ENCODE measurements around the gene PTPRS.

The PTPRS gene

GRCh38 chr19:5309438-5310204, 31.0 kb downstream of the PTPRS start:
- H2AK5ac ChIP-seq (ENCODE audit: low read length), result no peak overlapping the region
- H3K4ac ChIP-seq (ENCODE audit: low read depth, low read length), result no peak overlapping the region
- no peaks in the 10 kb centered on the region for H3K79me1 ChIP-seq (ENCODE audit: low read length)
- no peak overlapping the region for H3K23ac ChIP-seq (ENCODE audit: low read length)
- no peak overlapping the region for H2BK120ac ChIP-seq (ENCODE audit: insufficient read depth, low read length, poor library complexity)
- no peak overlapping the region for H3K18ac ChIP-seq (ENCODE audit: low read length)
- peaks cover 4% of the 10 kb centered on the region for H3K9me3 ChIP-seq (ENCODE audit: insufficient read depth, low read depth, low read length)
- H4K12ac ChIP-seq (ENCODE audit: low read depth, low read length), result no peak overlapping the region
- no peak overlapping the region for H3K9ac ChIP-seq (ENCODE audit: low read length)
- no peak for DNase-seq
- no peak overlapping the region for H2BK12ac ChIP-seq (ENCODE audit: low read length)
- H3K36me3 ChIP-seq (ENCODE audit: control insufficient read depth in 1 of 2, insufficient read depth in 2 of 2, low read length in 2 of 2), result no peaks in the 10 kb centered on the region
- no peaks in the 10 kb centered on the region for H3K27me3 ChIP-seq (ENCODE audit: insufficient read depth, low read length)
- no peaks in the 10 kb centered on the region for H3K79me2 ChIP-seq (ENCODE audit: control insufficient read depth, insufficient read depth, low read length, poor library complexity)
- no peak overlapping the region for H4K91ac ChIP-seq (ENCODE audit: low read depth, low read length)
- WGBS (ENCODE audit: extremely low coverage, insufficient coverage, insufficient read length), result no CpG with 5 or more reads among the region's 17 CpGs
- no peak overlapping the region for H4K8ac ChIP-seq (ENCODE audit: low read depth, low read length)
- no peak overlapping the region for H2BK5ac ChIP-seq (ENCODE audit: low read depth, low read length, poor library complexity)
- H3K27ac ChIP-seq (ENCODE audit: low read depth, low read length), result no peak overlapping the region
- no peak overlapping the region for H2AFZ ChIP-seq (ENCODE audit: insufficient read depth, low read length, poor library complexity)
- peak overlapping the region; percentile 42 for H3K4me3 ChIP-seq (ENCODE audit: low read depth, low read length)
- no peak overlapping the region for H3K14ac ChIP-seq (ENCODE audit: low read length)
- H3K4me1 ChIP-seq (ENCODE audit: control insufficient read depth in 1 of 2, insufficient read depth in 2 of 2, low read length in 2 of 2), result no peaks in the 10 kb centered on the region
- H3K4me2 ChIP-seq (ENCODE audit: low read length), result no peak overlapping the region

- Histone ChIP-seq H3K4me3 (ENCODE audit: low read depth, low read length) (no peak overlapping the region), H3K4me1 (ENCODE audit: control insufficient read depth in 1 of 2, insufficient read depth in 2 of 2, low read length in 2 of 2) (no peaks in the 10 kb centered on the region), H3K4me2 (ENCODE audit: low read length) (no peak overlapping the region), H3K79me1 (ENCODE audit: low read length) (no peaks in the 10 kb centered on the region), H4K91ac (ENCODE audit: low read depth, low read length) (no peak overlapping the region), H3K18ac (ENCODE audit: low read length) (no peak overlapping the region), H3K27me3 (ENCODE audit: insufficient read depth, low read length) (no peaks in the 10 kb centered on the region), H3K9ac (ENCODE audit: low read length) (no peak overlapping the region), H2AK5ac (ENCODE audit: low read length) (no peak overlapping the region), H2BK5ac (ENCODE audit: low read depth, low read length, poor library complexity) (no peak overlapping the region), H3K4ac (ENCODE audit: low read depth, low read length) (no peak overlapping the region), H3K23ac (ENCODE audit: low read length) (no peak overlapping the region), H3K27ac (ENCODE audit: low read depth, low read length) (no peak overlapping the region), H2AFZ (ENCODE audit: insufficient read depth, low read length, poor library complexity) (no peak overlapping the region), H4K12ac (ENCODE audit: low read depth, low read length) (no peak overlapping the region), H2BK12ac (ENCODE audit: low read length) (no peak overlapping the region), H3K36me3 (ENCODE audit: control insufficient read depth in 1 of 2, insufficient read depth in 2 of 2, low read length in 2 of 2) (no peaks in the 10 kb centered on the region), H3K14ac (ENCODE audit: low read length) (no peak overlapping the region), H2BK120ac (ENCODE audit: insufficient read depth, low read length, poor library complexity) (no peak overlapping the region), H3K9me3 (ENCODE audit: insufficient read depth, low read depth, low read length) (peaks cover 4% of the 10 kb centered on the region), H3K79me2 (ENCODE audit: control insufficient read depth, insufficient read depth, low read length, poor library complexity) (no peaks in the 10 kb centered on the region), H4K8ac (ENCODE audit: low read depth, low read length) (no peak overlapping the region)
- DNase-seq, result no peak
- no CpG with 5 or more reads among the region's 21 CpGs for WGBS (ENCODE audit: extremely low coverage, insufficient coverage, insufficient read length)
Observed at GRCh38 chr19:5308451-5309437, 31.9 kb downstream of the PTPRS start.

- no peak overlapping the region for H3K14ac ChIP-seq (ENCODE audit: low read length)
- no peak overlapping the region for H3K18ac ChIP-seq (ENCODE audit: low read length)
- H2BK120ac ChIP-seq (ENCODE audit: insufficient read depth, low read length, poor library complexity), result no peak overlapping the region
- H3K4me1 ChIP-seq (ENCODE audit: control insufficient read depth in 1 of 2, insufficient read depth in 2 of 2, low read length in 2 of 2), result no peaks in the 10 kb centered on the region
- H2BK12ac ChIP-seq (ENCODE audit: low read length), result no peak overlapping the region
- no peaks in the 10 kb centered on the region for H3K79me1 ChIP-seq (ENCODE audit: low read length)
- no peak overlapping the region for H4K12ac ChIP-seq (ENCODE audit: low read depth, low read length)
- no peak overlapping the region for H4K8ac ChIP-seq (ENCODE audit: low read depth, low read length)
- no peaks in the 10 kb centered on the region for H3K36me3 ChIP-seq (ENCODE audit: control insufficient read depth in 1 of 2, insufficient read depth in 2 of 2, low read length in 2 of 2)
- no peak overlapping the region for H2AK5ac ChIP-seq (ENCODE audit: low read length)
- H2BK5ac ChIP-seq (ENCODE audit: low read depth, low read length, poor library complexity), result no peak overlapping the region
- H3K27ac ChIP-seq (ENCODE audit: low read depth, low read length), result no peak overlapping the region
- peaks cover 4% of the 10 kb centered on the region for H3K9me3 ChIP-seq (ENCODE audit: insufficient read depth, low read depth, low read length)
- H3K4ac ChIP-seq (ENCODE audit: low read depth, low read length), result no peak overlapping the region
- H4K91ac ChIP-seq (ENCODE audit: low read depth, low read length), result no peak overlapping the region
- no peak for DNase-seq
- no CpG with 5 or more reads among the region's 19 CpGs for WGBS (ENCODE audit: extremely low coverage, insufficient coverage, insufficient read length)
- H2AFZ ChIP-seq (ENCODE audit: insufficient read depth, low read length, poor library complexity), result no peak overlapping the region
- no peak overlapping the region for H3K23ac ChIP-seq (ENCODE audit: low read length)
- no peaks in the 10 kb centered on the region for H3K27me3 ChIP-seq (ENCODE audit: insufficient read depth, low read length)
- H3K79me2 ChIP-seq (ENCODE audit: control insufficient read depth, insufficient read depth, low read length, poor library complexity), result no peaks in the 10 kb centered on the region
- no peak overlapping the region for H3K4me3 ChIP-seq (ENCODE audit: low read depth, low read length)
- no peak overlapping the region for H3K9ac ChIP-seq (ENCODE audit: low read length)
- no peak overlapping the region for H3K4me2 ChIP-seq (ENCODE audit: low read length)
Observed at GRCh38 chr19:5307655-5308054, 33.0 kb downstream of the PTPRS start.

- no peaks in the 10 kb centered on the region for H3K79me1 ChIP-seq (ENCODE audit: low read length)
- WGBS (ENCODE audit: extremely low coverage, insufficient coverage, insufficient read length), result no CpG with 5 or more reads among the region's 3 CpGs
- H2AK5ac ChIP-seq (ENCODE audit: low read length), result no peak overlapping the region
- no peaks in the 10 kb centered on the region for H3K27me3 ChIP-seq (ENCODE audit: insufficient read depth, low read length)
- no peak overlapping the region for H3K4me3 ChIP-seq (ENCODE audit: low read depth, low read length)
- peaks cover 2% of the 10 kb centered on the region for H3K9me3 ChIP-seq (ENCODE audit: insufficient read depth, low read depth, low read length)
- no peak overlapping the region for H4K12ac ChIP-seq (ENCODE audit: low read depth, low read length)
- H2BK12ac ChIP-seq (ENCODE audit: low read length), result no peak overlapping the region
- H3K27ac ChIP-seq (ENCODE audit: low read depth, low read length), result no peak overlapping the region
- H2BK120ac ChIP-seq (ENCODE audit: insufficient read depth, low read length, poor library complexity), result no peak overlapping the region
- H3K18ac ChIP-seq (ENCODE audit: low read length), result no peak overlapping the region
- H3K4me2 ChIP-seq (ENCODE audit: low read length), result no peak overlapping the region
- H3K4ac ChIP-seq (ENCODE audit: low read depth, low read length), result no peak overlapping the region
- H3K4me1 ChIP-seq (ENCODE audit: control insufficient read depth in 1 of 2, insufficient read depth in 2 of 2, low read length in 2 of 2), result no peaks in the 10 kb centered on the region
- H2AFZ ChIP-seq (ENCODE audit: insufficient read depth, low read length, poor library complexity), result no peak overlapping the region
- H3K36me3 ChIP-seq (ENCODE audit: control insufficient read depth in 1 of 2, insufficient read depth in 2 of 2, low read length in 2 of 2), result no peaks in the 10 kb centered on the region
- H4K8ac ChIP-seq (ENCODE audit: low read depth, low read length), result no peak overlapping the region
- no peak overlapping the region for H2BK5ac ChIP-seq (ENCODE audit: low read depth, low read length, poor library complexity)
- no peak overlapping the region for H3K9ac ChIP-seq (ENCODE audit: low read length)
- no peak overlapping the region for H3K23ac ChIP-seq (ENCODE audit: low read length)
- H3K14ac ChIP-seq (ENCODE audit: low read length), result no peak overlapping the region
- no peak overlapping the region for H4K91ac ChIP-seq (ENCODE audit: low read depth, low read length)
- DNase-seq, result no peak
- H3K79me2 ChIP-seq (ENCODE audit: control insufficient read depth, insufficient read depth, low read length, poor library complexity), result no peaks in the 10 kb centered on the region
Observed at GRCh38 chr19:5305163-5305562, 35.4 kb downstream of the PTPRS start.

All from trophoblast cell (in vitro differentiated cells and primary cell).